ENCODE data around the gene GMPPA.

The GMPPA gene

GRCh38 chr2:219470429-219470828 is 28.3 kb upstream of the GMPPA start:
- H3K4me3 ChIP-seq (ENCODE audit: low read depth in 1 of 2, low read length in 1 of 2) = no peak overlapping the region
- peaks cover 8% of the 10 kb centered on the region for H3K27me3 ChIP-seq
- H3K27ac ChIP-seq = no peak overlapping the region
- H3K9me3 ChIP-seq = no peaks in the 10 kb centered on the region
- H3K36me3 ChIP-seq = no peaks in the 10 kb centered on the region
- no peaks in the 10 kb centered on the region for H3K4me1 ChIP-seq (ENCODE audit: control insufficient read depth in 1 of 2, insufficient read depth in 1 of 2, low read depth in 1 of 2, low read length in 1 of 2)
- TF ChIP-seq CTCF (IDR thresholded peaks at IDR 0.05) = no peak

DNA sequence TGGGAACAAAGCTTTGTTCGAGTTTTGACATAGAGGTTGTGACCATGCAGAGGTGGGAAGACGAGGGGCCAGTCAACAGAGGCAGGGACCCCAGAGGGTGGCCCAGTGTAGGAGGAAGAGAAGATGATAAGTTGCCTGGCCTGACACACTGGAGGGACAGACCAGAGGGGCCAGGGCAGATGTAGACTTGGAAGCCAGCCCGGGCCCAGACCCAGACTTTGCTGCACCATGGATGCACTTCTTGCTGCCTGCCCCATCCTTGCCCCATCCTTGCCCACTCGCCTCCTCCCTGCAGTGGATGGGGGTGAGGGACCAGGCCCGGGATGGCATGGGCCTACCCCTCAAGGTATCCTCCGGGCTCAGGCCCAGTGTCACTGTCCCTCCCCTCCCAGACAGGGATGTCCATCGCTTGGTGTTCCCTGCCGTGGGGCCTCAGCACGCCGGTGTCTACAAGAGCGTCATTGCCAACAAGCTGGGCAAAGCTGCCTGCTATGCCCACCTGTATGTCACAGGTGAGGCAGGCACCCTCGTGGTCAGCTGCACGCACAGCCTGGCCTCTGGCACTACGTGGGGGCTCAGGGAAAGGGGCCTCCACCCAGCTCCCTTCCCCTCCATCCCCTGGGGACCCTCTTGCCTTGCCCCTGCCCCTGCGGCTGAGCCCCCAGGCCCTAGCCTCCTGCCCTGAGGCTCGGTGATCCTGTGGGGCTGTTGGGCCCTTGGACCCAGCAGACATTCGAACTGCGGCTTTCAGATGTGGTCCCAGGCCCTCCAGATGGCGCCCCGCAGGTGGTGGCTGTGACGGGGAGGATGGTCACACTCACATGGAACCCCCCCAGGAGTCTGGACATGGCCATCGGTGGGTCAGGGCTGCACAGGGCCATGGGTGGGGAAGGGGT is 27.0 kb upstream of the GMPPA start:
- H3K4me3 ChIP-seq (ENCODE audit: low read depth in 1 of 2, low read length in 1 of 2) = no peak overlapping the region
- no peak overlapping the region for H3K27ac ChIP-seq
- H3K27me3 ChIP-seq = peaks cover 21% of the 10 kb centered on the region
- H3K9me3 ChIP-seq = no peaks in the 10 kb centered on the region
- no peaks in the 10 kb centered on the region for H3K4me1 ChIP-seq (ENCODE audit: control insufficient read depth in 1 of 2, insufficient read depth in 1 of 2, low read depth in 1 of 2, low read length in 1 of 2)
- no peaks in the 10 kb centered on the region for H3K36me3 ChIP-seq
- TF ChIP-seq CTCF (IDR thresholded peaks at IDR 0.05) = no peak

DNA sequence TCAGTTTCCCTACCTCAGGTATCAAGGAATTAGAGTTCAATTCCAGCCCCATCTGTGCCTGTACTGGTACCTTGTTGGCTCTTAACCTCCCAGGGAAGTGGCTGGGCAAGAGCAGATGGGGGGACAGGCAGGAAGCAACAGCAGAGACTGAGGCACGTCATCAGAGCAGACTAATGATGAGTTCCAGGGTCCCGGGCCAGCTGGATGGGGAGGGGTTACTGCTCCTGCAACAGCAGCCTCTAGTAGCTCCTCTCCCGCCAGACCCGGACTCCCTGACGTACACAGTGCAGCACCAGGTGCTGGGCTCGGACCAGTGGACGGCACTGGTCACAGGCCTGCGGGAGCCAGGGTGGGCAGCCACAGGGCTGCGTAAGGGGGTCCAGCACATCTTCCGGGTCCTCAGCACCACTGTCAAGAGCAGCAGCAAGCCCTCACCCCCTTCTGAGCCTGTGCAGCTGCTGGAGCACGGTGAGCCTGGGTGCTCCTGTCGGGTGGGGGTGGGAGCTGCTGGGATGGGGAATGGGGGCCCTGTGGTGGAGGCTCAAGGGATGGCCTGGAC is 26.0 kb upstream of the GMPPA start:
- Histone ChIP-seq H3K27me3 (peaks cover 31% of the 10 kb centered on the region), H3K4me3 (ENCODE audit: low read depth in 1 of 2, low read length in 1 of 2) (no peak overlapping the region), H3K9me3 (no peaks in the 10 kb centered on the region), H3K4me1 (ENCODE audit: control insufficient read depth in 1 of 2, insufficient read depth in 1 of 2, low read depth in 1 of 2, low read length in 1 of 2) (no peaks in the 10 kb centered on the region), H3K36me3 (no peaks in the 10 kb centered on the region), H3K27ac (no peak overlapping the region)
- TF ChIP-seq CTCF (IDR thresholded peaks at IDR 0.05) = no peak

GRCh38 chr2:219473511-219473910 is 25.2 kb upstream of the GMPPA start:
- TF ChIP-seq CTCF (IDR thresholded peaks at IDR 0.05) = no peak
- no peaks in the 10 kb centered on the region for H3K4me1 ChIP-seq (ENCODE audit: control insufficient read depth in 1 of 2, insufficient read depth in 1 of 2, low read depth in 1 of 2, low read length in 1 of 2)
- no peak overlapping the region for H3K27ac ChIP-seq
- no peaks in the 10 kb centered on the region for H3K9me3 ChIP-seq
- no peaks in the 10 kb centered on the region for H3K36me3 ChIP-seq
- H3K4me3 ChIP-seq (ENCODE audit: low read depth in 1 of 2, low read length in 1 of 2) = no peak overlapping the region
- H3K27me3 ChIP-seq = peaks cover 39% of the 10 kb centered on the region

GRCh38 chr2:219474285-219475060 is 24.2 kb upstream of the GMPPA start:
- H3K36me3 ChIP-seq = no peaks in the 10 kb centered on the region
- H3K27ac ChIP-seq = no peak overlapping the region
- TF ChIP-seq CTCF (IDR thresholded peaks at IDR 0.05) = no peak
- no peaks in the 10 kb centered on the region for H3K9me3 ChIP-seq
- peaks cover 45% of the 10 kb centered on the region for H3K27me3 ChIP-seq
- H3K4me1 ChIP-seq (ENCODE audit: control insufficient read depth in 1 of 2, insufficient read depth in 1 of 2, low read depth in 1 of 2, low read length in 1 of 2) = no peaks in the 10 kb centered on the region
- H3K4me3 ChIP-seq (ENCODE audit: low read depth in 1 of 2, low read length in 1 of 2) = no peak overlapping the region

All from neutrophil (primary cell).